Stimulated activated CD4-positive, alpha-beta T cell treated with anti-CD3 and anti-CD28 coated beads, TNF-alpha, amount 100 ng/mL, for 1 hour (primary cell): Measurements from ENCODE around the gene STARD7.

Experiments used
- DNase-seq, 3 donors: peaks; one replicate each; pipeline ENCODE4 v3.0.0-alpha.2; 2020; ENCODE audit warnings: low read depth in 3 of 3, low spot score in 1 of 3

Gene STARD7

GRCh38 chr2:96198921-96199320, 9.7 kb downstream of the STARD7 start:
- no peak for DNase-seq

- DNase-seq: no peak
Measured at GRCh38 chr2:96197546-96198255, 10.9 kb downstream of the STARD7 start.

GRCh38 chr2:96195410-96196066, 13.1 kb downstream of the STARD7 start:
- DNase-seq: no peak

- no peak for DNase-seq
Measured at GRCh38 chr2:96191937-96192670, 16.5 kb downstream of the STARD7 start.

GRCh38 chr2:96188821-96189526, 19.7 kb downstream of the STARD7 start:
- DNase-seq: no peak

- no peak for DNase-seq
Measured at GRCh38 chr2:96186562-96186961, 22.1 kb downstream of the STARD7 start.

- no peak for DNase-seq
Measured at GRCh38 chr2:96185516-96185915, 23.1 kb downstream of the STARD7 start.

- DNase-seq: no peak
Measured at GRCh38 chr2:96184989-96185388, 23.6 kb downstream of the STARD7 start.

GRCh38 chr2:96184188-96184587, 24.4 kb downstream of the STARD7 start:
- no peak for DNase-seq

GRCh38 chr2:96181529-96181928, 27.1 kb downstream of the STARD7 start:
- no peak for DNase-seq

- no peak for DNase-seq
Measured at GRCh38 chr2:96180521-96180920, 28.1 kb downstream of the STARD7 start.

- no peak for DNase-seq
Measured at GRCh38 chr2:96180002-96180401, 28.6 kb downstream of the STARD7 start.

GRCh38 chr2:96176661-96177060, 32.0 kb downstream of the STARD7 start:
- DNase-seq: no peak

GRCh38 chr2:96175951-96176350, 32.7 kb downstream of the STARD7 start:
- DNase-seq: no peak

GRCh38 chr2:96174251-96175144, 34.1 kb downstream of the STARD7 start:
- peak; percentile 61 to 80 (median 71) for DNase-seq

- no peak for DNase-seq
Measured at GRCh38 chr2:96171831-96172230, 36.8 kb downstream of the STARD7 start.

- DNase-seq: no peak
Measured at GRCh38 chr2:96170626-96171025, 38.0 kb downstream of the STARD7 start.

GRCh38 chr2:96169868-96170507, 38.6 kb downstream of the STARD7 start:
- DNase-seq: no peak

- DNase-seq: no peak
Measured at GRCh38 chr2:96167407-96168013, 41.1 kb downstream of the STARD7 start.
